ENCODE data around the gene ACSS1.

ACSS1 gene

GRCh38 chr20:25030007-25030648 lies 27.8 kb downstream of the ACSS1 start:
- no peak for DNase-seq

GRCh38 chr20:25025986-25026605 lies 31.8 kb downstream of the ACSS1 start:
- DNase-seq: no peak

- DNase-seq: no peak
Measured at GRCh38 chr20:25025091-25025861, 32.7 kb downstream of the ACSS1 start.

GRCh38 chr20:25024171-25024570 lies 33.8 kb downstream of the ACSS1 start:
- DNase-seq: no peak

GRCh38 chr20:25023356-25023755 lies 34.6 kb downstream of the ACSS1 start:
- DNase-seq: no peak

GRCh38 chr20:25022680-25023079 lies 35.3 kb downstream of the ACSS1 start:
- no peak for DNase-seq

GRCh38 chr20:25021336-25021735 lies 36.6 kb downstream of the ACSS1 start:
- DNase-seq: no peak

- DNase-seq: no peak
Measured at GRCh38 chr20:25020901-25021301, 37.0 kb downstream of the ACSS1 start.

- DNase-seq: no peak
Measured at GRCh38 chr20:25020345-25020744, 37.6 kb downstream of the ACSS1 start.

GRCh38 chr20:25019381-25020155 lies 38.4 kb downstream of the ACSS1 start:
- DNase-seq: no peak

- no peak for DNase-seq
Measured at GRCh38 chr20:25018841-25019240, 39.1 kb downstream of the ACSS1 start.

- DNase-seq: no peak
Measured at GRCh38 chr20:25018425-25018824, 39.5 kb downstream of the ACSS1 start.

GRCh38 chr20:25017257-25017803 lies 40.6 kb downstream of the ACSS1 start:
- no peak for DNase-seq

GRCh38 chr20:25016471-25016870 lies 41.5 kb downstream of the ACSS1 start:
- DNase-seq: no peak

- DNase-seq: no peak
Measured at GRCh38 chr20:25015986-25016385, 42.0 kb downstream of the ACSS1 start.

- DNase-seq: no peak
Measured at GRCh38 chr20:25014816-25015215, 43.1 kb downstream of the ACSS1 start.

- DNase-seq: no peak
Measured at GRCh38 chr20:25013478-25014380, 44.2 kb downstream of the ACSS1 start.

GRCh38 chr20:25012616-25013189 lies 45.2 kb downstream of the ACSS1 start:
- DNase-seq: no peak

- DNase-seq: no peak
Measured at GRCh38 chr20:25011831-25012241, 46.1 kb downstream of the ACSS1 start.

GRCh38 chr20:25011261-25011660 lies 46.7 kb downstream of the ACSS1 start:
- DNase-seq: no peak

Measured in activated effector memory CD4-positive, alpha-beta T cell treated with Interleukin-2 at 50 U/mL for 16 hours (primary cell).